DMS 273 (cell line): ENCODE results near the gene WWOX.

Source experiments
- DNase-seq: peaks from one replicate; lab custom pipeline; 2025; ENCODE audit not compliant: unreplicated experiment; lab: John Stamatoyannopoulos, UW

The WWOX gene

DNA sequence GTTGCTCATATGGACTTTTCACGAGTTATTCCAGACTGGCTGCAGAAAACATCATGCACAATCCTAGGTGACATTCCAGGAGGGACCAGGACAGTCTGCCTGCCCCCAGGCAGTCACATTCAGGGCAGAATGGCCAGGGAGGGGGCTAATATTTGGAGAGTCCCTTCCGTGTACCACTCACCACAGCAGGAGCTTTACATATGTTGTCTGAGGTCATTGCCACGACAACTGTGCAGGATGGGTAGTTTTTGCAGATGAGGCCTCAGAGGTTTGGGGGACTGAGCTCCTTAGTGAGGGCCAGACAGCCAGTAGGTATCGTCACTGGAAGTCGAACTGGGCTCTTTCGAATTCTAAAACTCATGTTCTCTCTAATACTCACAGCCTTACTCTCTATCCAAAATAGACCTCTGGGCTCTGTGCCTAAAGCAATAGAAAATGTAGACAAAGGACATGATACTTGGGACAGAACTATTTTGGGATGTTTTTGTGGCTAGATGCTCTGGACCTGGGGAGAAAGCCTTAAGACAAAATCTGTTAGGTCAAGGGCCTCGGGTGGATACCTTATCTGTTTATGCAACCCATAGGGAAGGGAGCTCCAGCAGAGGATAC lies 1162.6 kb downstream of the WWOX start:
- no peak for DNase-seq
